GM21576 (cell line): Measurements from ENCODE around the gene CSPG4.
"Not testable (repeated sequence)": the region's sequence is repeated elsewhere in the genome, so short reads cannot be mapped to it uniquely, and the experiment has no call there.

Experiments used
- ATAC-seq: cut with Tn5 transposase; IDR thresholded peaks from one replicate; pipeline ENCODE4 v1.9.1; 2021; ENCODE audit warnings: mild to moderate bottlenecking, moderate library complexity; ENCODE audit not compliant: unreplicated experiment

CSPG4 gene

GRCh38 chr15:75725006-75725718 is 12.5 kb upstream of the CSPG4 start:
- ATAC-seq, result no peak

- no peak for ATAC-seq
Observed at GRCh38 chr15:75723847-75724660, 11.4 kb upstream of the CSPG4 start.

- ATAC-seq, result no peak
Observed at GRCh38 chr15:75723171-75723846, 10.7 kb upstream of the CSPG4 start.

GRCh38 chr15:75721923-75722870 is 9.5 kb upstream of the CSPG4 start:
- no peak for ATAC-seq

GRCh38 chr15:75721480-75721922 is 8.9 kb upstream of the CSPG4 start:
- ATAC-seq, result no peak

- no peak for ATAC-seq
Observed at GRCh38 chr15:75720787-75721479, 8.3 kb upstream of the CSPG4 start.

GRCh38 chr15:75720297-75720696 is 7.6 kb upstream of the CSPG4 start:
- ATAC-seq, result no peak

- no peak for ATAC-seq
Observed at GRCh38 chr15:75718328-75718727, 5.7 kb upstream of the CSPG4 start.

GRCh38 chr15:75717001-75717400 is 4.4 kb upstream of the CSPG4 start:
- ATAC-seq, result not testable (repeated sequence)

GRCh38 chr15:75716249-75716950 is 3.8 kb upstream of the CSPG4 start:
- not testable (repeated sequence) for ATAC-seq

- not testable (repeated sequence) for ATAC-seq
Observed at GRCh38 chr15:75715312-75715832, 2.7 kb upstream of the CSPG4 start.

- ATAC-seq, result no peak
Observed at GRCh38 chr15:75714195-75714594, 1.5 kb upstream of the CSPG4 start.

GRCh38 chr15:75713338-75713895 is 769 bp upstream of the CSPG4 start:
- no peak for ATAC-seq

GRCh38 chr15:75711495-75711894 is 1.2 kb downstream of the CSPG4 start:
- ATAC-seq, result not testable (repeated sequence)

- ATAC-seq, result not testable (repeated sequence)
Observed at GRCh38 chr15:75710874-75711273, 1.8 kb downstream of the CSPG4 start.

- not testable (repeated sequence) for ATAC-seq
Observed at GRCh38 chr15:75709458-75709857, 3.2 kb downstream of the CSPG4 start.

GRCh38 chr15:75706682-75706954 is 6.0 kb downstream of the CSPG4 start:
- no peak for ATAC-seq

- ATAC-seq, result no peak
Observed at GRCh38 chr15:75705854-75706681, 6.6 kb downstream of the CSPG4 start.
